ENCODE data around the gene SEMA7A.

GRCh38 chr15:74375303-74375693, 58.5 kb downstream of the SEMA7A start:
- TF ChIP-seq CTCF (IDR thresholded peaks at IDR 0.05) (peak; percentile 37 to 87 (median 72)), POLR2A (IDR thresholded peaks at IDR 0.05) (no peak), POLR2AphosphoS5 (IDR thresholded peaks at IDR 0.05) (no peak)
